GM19324 (cell line): ENCODE results near the gene ZNF469.

Experiments
- ATAC-seq: cut with Tn5 transposase; IDR thresholded peaks from one replicate; pipeline ENCODE4 v1.9.1; 2021; ENCODE audit warnings: mild to moderate bottlenecking, moderate library complexity; ENCODE audit not compliant: unreplicated experiment, low FRiP score

Gene ZNF469

GRCh38 chr16:88345721-88346560 is 36.8 kb upstream of the ZNF469 start:
- ATAC-seq: no peak

- ATAC-seq: no peak
These were observed 35.9 kb upstream of the ZNF469 start for GRCh38 chr16:88346680-88347505.

- ATAC-seq: no peak
These were observed 34.9 kb upstream of the ZNF469 start for GRCh38 chr16:88347656-88348376.

- no peak for ATAC-seq
These were observed 34.2 kb upstream of the ZNF469 start for GRCh38 chr16:88348377-88349152.

- ATAC-seq: no peak
These were observed 33.4 kb upstream of the ZNF469 start for GRCh38 chr16:88349153-88349902.

GRCh38 chr16:88349903-88350900 is 32.6 kb upstream of the ZNF469 start:
- no peak for ATAC-seq

- no peak for ATAC-seq
These were observed 31.8 kb upstream of the ZNF469 start for GRCh38 chr16:88350922-88351321.

- ATAC-seq: no peak
These were observed 31.2 kb upstream of the ZNF469 start for GRCh38 chr16:88351491-88352101.

GRCh38 chr16:88352261-88353200 is 30.2 kb upstream of the ZNF469 start:
- ATAC-seq: no peak

- no peak for ATAC-seq
These were observed 29.5 kb upstream of the ZNF469 start for GRCh38 chr16:88353232-88353631.

- no peak for ATAC-seq
These were observed 29.1 kb upstream of the ZNF469 start for GRCh38 chr16:88353691-88354090.

GRCh38 chr16:88354229-88355092 is 28.3 kb upstream of the ZNF469 start:
- no peak for ATAC-seq

GRCh38 chr16:88355093-88355388 is 27.7 kb upstream of the ZNF469 start:
- no peak for ATAC-seq

- no peak for ATAC-seq
These were observed 27.2 kb upstream of the ZNF469 start for GRCh38 chr16:88355389-88356123.

- ATAC-seq: no peak
These were observed 26.5 kb upstream of the ZNF469 start for GRCh38 chr16:88356124-88356726.
